Activated CD4-positive, alpha-beta T cell treated with anti-CD3 and anti-CD28 coated beads, Interleukin-2, amount 50 U/mL, for 4 hours (primary cell): Measurements from ENCODE around the gene IFIT2.
"Not testable (repeated sequence)": the region's sequence is repeated elsewhere in the genome, so short reads cannot be mapped to it uniquely, and the experiment has no call there.

Experiments
- DNase-seq, 2 experiments: peaks; one replicate each; pipeline ENCODE4 v3.0.0-alpha.2; 2020

IFIT2 gene

GRCh38 chr10:89281606-89282395 is 20.0 kb upstream of the IFIT2 start:
- DNase-seq = no peak

DNA sequence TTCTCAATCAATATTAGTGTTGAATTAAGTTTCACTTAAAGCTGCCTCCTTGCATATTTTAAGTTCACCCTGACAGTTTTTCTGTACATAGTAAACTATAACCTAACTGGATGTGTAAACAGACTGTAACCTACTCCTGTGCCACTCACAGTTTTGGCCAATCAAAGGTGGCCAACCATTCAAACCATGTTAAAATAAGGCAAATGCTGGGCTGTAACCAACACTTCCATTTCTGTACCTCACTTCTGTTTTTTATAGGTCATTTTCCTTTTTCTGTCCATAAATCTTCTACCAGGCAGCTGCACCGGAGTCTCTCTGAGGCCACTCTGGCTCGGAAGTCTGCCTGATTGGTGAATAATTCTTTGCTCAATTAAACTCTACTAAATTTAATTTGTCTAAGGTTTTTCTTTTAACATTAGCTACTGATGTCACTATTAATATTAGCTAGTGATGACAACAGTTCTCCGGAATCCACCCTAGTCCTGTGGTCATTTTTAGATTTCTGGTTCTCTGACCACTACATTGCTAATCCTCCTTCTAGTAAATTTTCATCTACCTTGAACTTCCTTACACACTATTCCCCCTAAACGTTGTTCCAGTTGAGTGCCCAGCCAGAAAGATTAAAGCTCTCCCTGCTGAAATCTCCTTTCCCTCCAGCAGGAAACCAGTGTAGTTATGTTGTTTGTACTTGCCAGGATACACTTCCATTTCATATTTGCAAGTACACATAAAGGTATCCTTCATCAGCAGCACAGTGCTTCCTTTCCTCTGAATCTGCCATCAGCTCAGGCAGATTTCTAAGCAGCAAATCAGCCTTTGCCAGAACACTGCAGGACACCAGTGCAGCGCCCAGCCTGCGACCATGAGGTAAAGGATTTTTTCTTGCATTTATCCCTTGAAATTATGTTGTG is 18.6 kb upstream of the IFIT2 start:
- DNase-seq = no peak

DNA sequence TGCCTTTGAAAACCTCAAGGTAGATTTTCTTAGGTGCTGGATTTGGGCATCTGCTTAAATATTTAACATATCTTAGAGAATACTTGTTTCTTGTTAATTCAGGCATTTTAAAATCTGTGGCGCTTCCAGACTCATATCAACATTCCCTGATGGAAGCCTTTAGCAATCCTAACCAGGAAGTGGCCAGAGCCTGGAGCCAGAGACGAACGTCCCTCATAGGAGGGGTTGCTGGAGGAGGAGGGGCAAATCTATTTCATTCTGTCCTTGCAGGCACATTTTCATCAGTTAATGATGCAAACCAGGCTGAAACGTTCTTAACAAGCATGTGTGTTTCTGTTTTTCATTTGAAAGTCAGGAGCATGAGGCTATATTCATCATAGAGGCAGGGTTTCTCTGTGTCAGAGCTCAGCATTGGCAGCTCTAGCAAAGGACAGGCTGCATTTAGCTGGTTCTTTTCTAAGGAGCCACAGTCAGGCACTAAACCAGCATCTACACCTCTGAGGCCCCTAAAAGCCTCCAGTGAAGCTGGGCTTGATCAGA is 17.8 kb upstream of the IFIT2 start:
- no peak for DNase-seq

DNA sequence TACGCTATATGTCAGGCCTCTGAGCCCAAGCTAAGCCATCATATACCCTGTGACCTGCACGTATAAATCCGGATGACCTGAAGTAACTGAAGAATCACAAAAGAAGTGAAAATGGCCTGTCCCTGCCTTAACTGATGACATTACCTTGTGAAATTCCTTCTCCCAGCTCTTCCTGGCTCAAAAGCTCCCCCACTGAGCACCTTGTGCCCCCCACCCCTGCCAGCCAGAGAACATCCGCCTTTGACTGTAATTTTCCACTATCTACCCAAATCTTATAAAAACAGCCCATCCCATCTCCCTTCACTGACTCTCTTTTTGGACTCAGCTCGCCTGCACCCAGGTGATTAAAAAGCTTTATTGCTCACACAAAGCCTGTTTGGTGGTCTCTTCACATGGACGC is 17.1 kb upstream of the IFIT2 start:
- DNase-seq = not testable (repeated sequence)

DNA sequence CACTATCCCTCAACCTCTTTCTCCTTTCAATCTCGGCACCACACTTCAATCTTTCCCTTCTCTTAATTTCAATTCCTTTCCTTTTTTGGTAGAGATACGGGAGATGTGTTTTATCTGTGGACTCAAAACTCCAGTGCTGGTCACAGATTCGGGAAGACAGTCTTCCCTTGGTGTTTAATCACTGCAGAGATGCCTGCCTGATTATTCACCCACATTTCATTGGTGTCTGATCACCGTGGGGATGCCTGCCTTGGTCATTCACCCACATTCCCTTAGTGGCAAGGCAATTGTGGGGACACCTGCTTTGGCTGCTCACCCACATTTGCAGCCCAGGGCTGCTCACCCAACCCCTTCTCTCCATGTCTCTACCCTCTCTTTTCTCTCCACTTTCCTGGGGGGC is 16.5 kb upstream of the IFIT2 start:
- DNase-seq = not testable (repeated sequence)

- no peak for DNase-seq
Observed at GRCh38 chr10:89294721-89295239, 7.1 kb upstream of the IFIT2 start.

DNA sequence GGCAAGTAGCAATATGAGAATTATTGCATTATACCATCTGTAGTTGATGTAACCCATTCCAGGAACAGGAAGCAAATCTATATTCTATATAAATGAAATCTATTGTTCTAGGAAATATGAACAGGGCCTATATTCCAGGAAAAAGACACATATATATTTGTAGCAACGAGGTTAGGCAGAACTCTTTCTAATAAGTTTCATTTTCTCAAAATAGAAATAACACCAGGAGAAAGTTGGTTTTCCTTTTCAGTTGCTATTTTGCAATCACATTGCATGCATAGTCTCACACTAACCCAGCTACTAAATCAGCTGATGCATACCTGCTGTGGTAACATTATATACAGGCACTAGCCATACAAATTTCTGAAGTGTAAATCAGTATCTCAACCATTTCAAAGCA is 6.2 kb upstream of the IFIT2 start:
- DNase-seq = no peak

GRCh38 chr10:89296220-89296648 is 5.6 kb upstream of the IFIT2 start:
- DNase-seq = no peak

- DNase-seq = no peak
Observed at GRCh38 chr10:89297356-89297755, 4.5 kb upstream of the IFIT2 start.

GRCh38 chr10:89297791-89298190 is 4.1 kb upstream of the IFIT2 start:
- no peak for DNase-seq

GRCh38 chr10:89299031-89299430 is 2.8 kb upstream of the IFIT2 start:
- DNase-seq = no peak

DNA sequence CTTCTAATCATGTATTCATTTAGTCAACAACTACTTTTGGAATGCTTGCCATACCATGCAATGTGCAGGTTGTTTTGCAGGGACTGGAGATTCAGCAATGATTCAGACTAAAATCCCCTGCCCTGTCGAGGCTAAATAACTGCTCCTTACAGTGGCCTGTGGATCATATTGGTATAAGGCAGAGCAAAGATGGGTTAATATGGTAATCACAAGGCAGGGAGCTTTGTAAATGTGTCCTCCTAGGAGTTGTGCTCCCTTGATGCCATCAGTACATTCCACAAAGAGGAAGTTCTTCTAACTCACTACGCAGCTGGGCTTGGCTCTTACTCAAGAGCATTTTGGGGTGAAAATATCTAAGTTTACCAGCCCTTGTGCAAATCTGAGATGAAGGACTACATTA is 614 bp upstream of the IFIT2 start:
- no peak for DNase-seq

GRCh38 chr10:89302625-89303024 is 779 bp downstream of the IFIT2 start:
- DNase-seq = no peak

GRCh38 chr10:89303161-89303560 is 1.3 kb downstream of the IFIT2 start:
- no peak for DNase-seq

DNA sequence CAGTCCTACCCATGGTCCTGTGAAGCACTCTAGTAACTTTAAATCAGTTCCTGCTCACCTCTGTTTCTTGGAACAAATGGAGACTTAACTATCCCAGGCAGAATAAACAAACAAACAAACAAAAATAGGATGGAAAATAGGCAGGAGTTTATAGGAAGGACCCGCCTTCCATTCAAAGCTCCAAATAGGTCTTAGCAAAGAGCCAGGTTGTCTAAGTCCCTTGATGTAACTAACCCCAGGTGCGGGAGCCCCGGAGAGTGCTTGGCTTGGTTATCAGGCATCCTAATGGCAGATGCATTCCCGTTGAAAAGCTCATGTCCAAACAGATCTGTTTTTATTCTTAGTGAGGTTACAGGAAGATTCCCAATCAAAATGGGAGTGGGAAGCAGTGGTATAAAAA is 2.2 kb downstream of the IFIT2 start:
- no peak for DNase-seq

GRCh38 chr10:89304446-89304845 is 2.6 kb downstream of the IFIT2 start:
- no peak for DNase-seq

DNA sequence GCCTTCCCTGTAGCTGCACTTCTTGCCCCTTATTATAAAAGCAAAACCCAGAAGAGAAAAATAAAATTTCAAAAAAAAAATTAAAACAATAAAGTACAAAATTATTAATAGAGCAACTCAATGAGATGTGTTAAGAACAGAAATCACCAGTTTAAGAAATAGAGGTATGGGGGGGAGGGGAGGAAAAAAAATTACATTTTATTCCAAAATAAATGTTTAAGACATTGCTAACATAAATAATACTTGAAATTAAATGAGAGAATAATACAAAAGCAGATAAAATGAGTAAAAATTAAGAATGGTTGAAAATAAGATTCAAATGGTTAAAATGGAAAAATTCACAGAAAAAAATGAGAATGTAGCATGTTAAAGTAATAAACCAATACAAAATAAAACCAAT is 3.1 kb downstream of the IFIT2 start:
- no peak for DNase-seq

DNA sequence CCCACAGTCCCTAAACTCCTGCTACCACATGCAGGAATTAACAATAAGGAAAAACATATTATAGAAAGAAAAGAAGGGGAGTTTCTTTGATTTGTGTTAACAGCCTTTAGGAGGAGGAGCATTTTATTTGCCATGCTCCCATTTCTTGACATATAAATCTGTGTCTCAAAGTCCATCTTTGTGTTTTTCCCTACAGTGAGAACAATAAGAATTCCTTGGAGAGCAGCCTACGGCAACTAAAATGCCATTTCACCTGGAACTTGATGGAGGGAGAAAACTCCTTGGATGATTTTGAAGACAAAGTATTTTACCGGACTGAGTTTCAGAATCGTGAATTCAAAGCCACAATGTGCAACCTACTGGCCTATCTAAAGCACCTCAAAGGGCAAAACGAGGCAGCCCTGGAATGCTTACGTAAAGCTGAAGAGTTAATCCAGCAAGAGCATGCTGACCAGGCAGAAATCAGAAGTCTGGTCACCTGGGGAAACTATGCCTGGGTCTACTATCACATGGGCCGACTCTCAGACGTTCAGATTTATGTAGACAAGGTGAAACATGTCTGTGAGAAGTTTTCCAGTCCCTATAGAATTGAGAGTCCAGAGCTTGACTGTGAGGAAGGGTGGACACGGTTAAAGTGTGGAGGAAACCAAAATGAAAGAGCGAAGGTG is 4.1 kb downstream of the IFIT2 start:
- no peak for DNase-seq

DNA sequence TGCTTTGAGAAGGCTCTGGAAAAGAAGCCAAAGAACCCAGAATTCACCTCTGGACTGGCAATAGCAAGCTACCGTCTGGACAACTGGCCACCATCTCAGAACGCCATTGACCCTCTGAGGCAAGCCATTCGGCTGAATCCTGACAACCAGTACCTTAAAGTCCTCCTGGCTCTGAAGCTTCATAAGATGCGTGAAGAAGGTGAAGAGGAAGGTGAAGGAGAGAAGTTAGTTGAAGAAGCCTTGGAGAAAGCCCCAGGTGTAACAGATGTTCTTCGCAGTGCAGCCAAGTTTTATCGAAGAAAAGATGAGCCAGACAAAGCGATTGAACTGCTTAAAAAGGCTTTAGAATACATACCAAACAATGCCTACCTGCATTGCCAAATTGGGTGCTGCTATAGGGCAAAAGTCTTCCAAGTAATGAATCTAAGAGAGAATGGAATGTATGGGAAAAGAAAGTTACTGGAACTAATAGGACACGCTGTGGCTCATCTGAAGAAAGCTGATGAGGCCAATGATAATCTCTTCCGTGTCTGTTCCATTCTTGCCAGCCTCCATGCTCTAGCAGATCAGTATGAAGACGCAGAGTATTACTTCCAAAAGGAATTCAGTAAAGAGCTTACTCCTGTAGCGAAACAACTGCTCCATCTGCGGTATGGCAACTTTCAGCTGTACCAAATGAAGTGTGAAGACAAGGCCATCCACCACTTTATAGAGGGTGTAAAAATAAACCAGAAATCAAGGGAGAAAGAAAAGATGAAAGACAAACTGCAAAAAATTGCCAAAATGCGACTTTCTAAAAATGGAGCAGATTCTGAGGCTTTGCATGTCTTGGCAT is 4.8 kb downstream of the IFIT2 start:
- no peak for DNase-seq

- no peak for DNase-seq
Observed at GRCh38 chr10:89307269-89307577, 5.4 kb downstream of the IFIT2 start.

GRCh38 chr10:89308266-89308665 is 6.4 kb downstream of the IFIT2 start:
- DNase-seq = no peak

DNA sequence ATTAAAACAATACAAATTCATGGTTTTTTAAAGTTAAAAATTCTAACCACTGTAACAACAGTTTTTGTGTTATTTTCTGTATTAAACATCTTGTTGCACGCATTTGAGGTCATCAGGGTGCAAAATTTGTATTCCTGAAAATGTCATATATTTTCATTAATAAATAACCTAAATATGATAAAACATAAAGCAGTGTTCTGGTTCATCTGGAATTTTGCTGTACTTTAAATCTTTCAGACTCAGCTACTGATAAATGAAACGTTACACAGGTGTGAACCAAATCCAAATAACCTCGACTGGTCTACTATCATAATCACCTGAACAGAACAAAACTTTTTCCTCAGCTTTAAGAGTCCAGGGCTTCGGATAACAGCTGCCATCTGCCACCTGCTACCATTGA is 6.9 kb downstream of the IFIT2 start:
- no peak for DNase-seq
